ENCODE data around the gene MED13L.

DNA sequence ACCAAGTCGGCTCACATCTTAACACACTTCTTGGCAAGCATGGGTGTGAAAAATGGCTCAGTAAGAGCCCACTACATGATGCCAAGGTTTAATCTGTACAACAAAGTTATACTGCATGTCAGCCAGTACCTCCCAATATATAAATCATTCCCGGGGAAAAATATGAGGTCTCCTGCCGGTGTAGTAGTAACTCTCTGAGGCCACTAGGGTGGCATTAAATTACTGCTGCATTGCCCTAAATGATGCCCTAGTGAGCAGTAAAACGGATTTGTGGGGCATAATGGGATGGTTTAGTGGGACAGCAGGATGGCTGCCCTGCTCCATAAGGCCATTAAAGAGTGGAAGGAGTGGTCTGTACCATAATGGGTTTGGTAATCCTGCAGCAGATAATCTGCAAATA is 267.7 kb downstream of the MED13L start:
- TF ChIP-seq, protein P1, sequence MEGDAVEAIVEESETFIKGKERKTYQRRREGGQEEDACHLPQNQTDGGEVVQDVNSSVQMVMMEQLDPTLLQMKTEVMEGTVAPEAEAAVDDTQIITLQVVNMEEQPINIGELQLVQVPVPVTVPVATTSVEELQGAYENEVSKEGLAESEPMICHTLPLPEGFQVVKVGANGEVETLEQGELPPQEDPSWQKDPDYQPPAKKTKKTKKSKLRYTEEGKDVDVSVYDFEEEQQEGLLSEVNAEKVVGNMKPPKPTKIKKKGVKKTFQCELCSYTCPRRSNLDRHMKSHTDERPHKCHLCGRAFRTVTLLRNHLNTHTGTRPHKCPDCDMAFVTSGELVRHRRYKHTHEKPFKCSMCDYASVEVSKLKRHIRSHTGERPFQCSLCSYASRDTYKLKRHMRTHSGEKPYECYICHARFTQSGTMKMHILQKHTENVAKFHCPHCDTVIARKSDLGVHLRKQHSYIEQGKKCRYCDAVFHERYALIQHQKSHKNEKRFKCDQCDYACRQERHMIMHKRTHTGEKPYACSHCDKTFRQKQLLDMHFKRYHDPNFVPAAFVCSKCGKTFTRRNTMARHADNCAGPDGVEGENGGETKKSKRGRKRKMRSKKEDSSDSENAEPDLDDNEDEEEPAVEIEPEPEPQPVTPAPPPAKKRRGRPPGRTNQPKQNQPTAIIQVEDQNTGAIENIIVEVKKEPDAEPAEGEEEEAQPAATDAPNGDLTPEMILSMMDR (conservative IDR thresholded peaks at IDR 0.05 in 1 of 2, IDR thresholded peaks at IDR 0.05 in 1 of 2; ENCODE audit: extremely low read depth in 1 of 2, insufficient read depth in 1 of 2, low read depth in 1 of 2, low read length in 2 of 2): peak; percentile 7 to 40
- no peak for TF ChIP-seq EZH2 (IDR thresholded peaks at IDR 0.05; ENCODE audit: borderline replicate concordance, low read length)
